Measurements from ENCODE around the gene SELL. TPM values are rescaled to one million over a fixed set of nuclear protein-coding genes. Genes with fewer than 3 reads are reported as not detected.
"Not testable (repeated sequence)": the region's sequence is repeated elsewhere in the genome, so short reads cannot be mapped to it uniquely, and the experiment has no call there.

SELL gene
- total and polyA plus RNA-seq, 11 donors = 0.34 to 10.6 (median 1.7) TPM

DNA sequence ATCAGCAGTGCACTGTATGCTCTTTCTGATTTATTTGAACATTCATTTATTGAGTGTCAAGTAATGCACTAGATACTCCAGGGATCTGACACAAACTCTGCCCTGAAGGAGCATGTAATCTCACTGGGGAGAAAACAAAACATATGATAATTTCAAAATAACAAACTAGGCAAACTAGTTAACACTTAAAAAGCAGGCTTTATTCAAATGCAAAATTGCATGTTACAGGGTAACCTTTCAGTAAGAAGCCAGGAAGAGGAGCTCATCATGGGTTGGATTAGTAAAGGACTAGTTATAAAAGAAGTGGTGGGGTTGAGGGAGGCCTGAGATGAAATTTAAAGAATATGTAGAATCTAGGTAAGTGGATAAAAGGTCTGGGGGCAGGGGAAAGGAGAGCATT lies 20.9 kb downstream of the SELL start:
- intact Hi-C loops (cut with DNase I) = loop anchor here in 1 of 10 donors (10.0 kb wide), 1 partner anchor 66 kb away; no protein-coding TSS in a partner anchor
- TF ChIP-seq, protein P1, sequence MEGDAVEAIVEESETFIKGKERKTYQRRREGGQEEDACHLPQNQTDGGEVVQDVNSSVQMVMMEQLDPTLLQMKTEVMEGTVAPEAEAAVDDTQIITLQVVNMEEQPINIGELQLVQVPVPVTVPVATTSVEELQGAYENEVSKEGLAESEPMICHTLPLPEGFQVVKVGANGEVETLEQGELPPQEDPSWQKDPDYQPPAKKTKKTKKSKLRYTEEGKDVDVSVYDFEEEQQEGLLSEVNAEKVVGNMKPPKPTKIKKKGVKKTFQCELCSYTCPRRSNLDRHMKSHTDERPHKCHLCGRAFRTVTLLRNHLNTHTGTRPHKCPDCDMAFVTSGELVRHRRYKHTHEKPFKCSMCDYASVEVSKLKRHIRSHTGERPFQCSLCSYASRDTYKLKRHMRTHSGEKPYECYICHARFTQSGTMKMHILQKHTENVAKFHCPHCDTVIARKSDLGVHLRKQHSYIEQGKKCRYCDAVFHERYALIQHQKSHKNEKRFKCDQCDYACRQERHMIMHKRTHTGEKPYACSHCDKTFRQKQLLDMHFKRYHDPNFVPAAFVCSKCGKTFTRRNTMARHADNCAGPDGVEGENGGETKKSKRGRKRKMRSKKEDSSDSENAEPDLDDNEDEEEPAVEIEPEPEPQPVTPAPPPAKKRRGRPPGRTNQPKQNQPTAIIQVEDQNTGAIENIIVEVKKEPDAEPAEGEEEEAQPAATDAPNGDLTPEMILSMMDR (IDR thresholded peaks at IDR 0.05) = no peak
- no peak for TF ChIP-seq POLR2A (IDR thresholded peaks at IDR 0.05)
- Histone ChIP-seq H3K36me3 (no peaks in the 10 kb centered on the region), H3K27ac (no peak overlapping the region), H3K27me3 (no peaks in the 10 kb centered on the region), H3K4me3 (no peak overlapping the region), H3K4me1 (peaks cover 0 to 42% (median 0%) of the 10 kb centered on the region in 12 donors), H3K9me3 (no peaks in the 10 kb centered on the region)
- DNase-seq (no peak), ATAC-seq (no peak)

DNA sequence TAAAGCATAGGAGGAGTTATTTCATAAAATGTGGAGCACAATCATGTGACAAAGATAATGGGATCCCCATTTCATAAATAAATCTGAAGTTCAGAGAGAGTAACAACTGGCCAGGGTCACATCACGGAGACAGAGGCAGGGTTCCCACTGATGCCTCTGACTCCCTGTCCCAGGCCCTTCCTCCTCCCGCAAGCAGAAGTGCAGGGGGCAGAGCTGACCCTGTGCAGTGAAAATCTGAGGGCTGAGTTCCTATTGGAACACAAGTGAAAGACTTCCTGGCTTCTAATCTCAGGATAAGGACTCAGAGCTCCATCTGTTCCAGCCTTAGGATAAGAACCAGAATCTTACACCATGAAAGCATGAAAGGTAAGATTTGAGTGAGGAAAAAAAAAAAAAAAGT lies 22.0 kb downstream of the SELL start:
- WGBS, 4 donors = 57 to 60% (median 58%) methylated on average over 2 of the region's 2 CpGs
- Histone ChIP-seq H3K9me3 (no peaks in the 10 kb centered on the region), H3K36me3 (no peaks in the 10 kb centered on the region), H3K27ac (no peak overlapping the region), H3K4me1 (peaks cover 0 to 37% (median 0%) of the 10 kb centered on the region in 12 donors), H3K27me3 (no peaks in the 10 kb centered on the region), H3K4me3 (no peak overlapping the region)
- intact Hi-C loops (cut with DNase I) = no loop called here
- DNase-seq = no peak
- no peak for ATAC-seq
- TF ChIP-seq POLR2A (IDR thresholded peaks at IDR 0.05) = no peak
- TF ChIP-seq, protein P1 (IDR thresholded peaks at IDR 0.05) = no peak

DNA sequence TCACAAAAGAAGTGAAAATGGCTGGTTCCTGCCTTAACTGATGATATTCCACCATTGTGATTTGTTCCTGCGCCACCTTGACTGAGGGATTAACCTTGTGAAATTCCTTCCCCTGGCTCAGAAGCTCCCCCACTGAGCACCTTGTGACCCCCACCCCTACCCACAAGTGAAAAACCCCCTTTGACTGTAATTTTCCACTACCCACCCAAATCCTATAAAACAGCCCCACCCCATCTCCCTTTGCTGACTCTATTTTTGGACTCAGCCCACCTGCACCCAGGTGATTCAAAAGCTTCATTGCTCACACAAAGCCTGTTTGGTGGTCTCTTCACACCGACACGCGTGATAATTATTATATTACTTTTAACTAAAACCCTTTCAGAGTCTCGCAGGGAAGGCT lies 23.0 kb downstream of the SELL start:
- H3K27ac ChIP-seq; DNase-seq; ATAC-seq; intact Hi-C loops (cut with DNase I); H3K9me3 ChIP-seq; H3K36me3 ChIP-seq; H3K27me3 ChIP-seq; H3K4me3 ChIP-seq: not testable (repeated sequence)
- H3K4me1 ChIP-seq = peaks cover 0 to 27% (median 0%) of the 10 kb centered on the region in 12 donors
- WGBS, 4 donors = 97 to 100% (median 98%) methylated on average over 5 of the region's 5 CpGs

DNA sequence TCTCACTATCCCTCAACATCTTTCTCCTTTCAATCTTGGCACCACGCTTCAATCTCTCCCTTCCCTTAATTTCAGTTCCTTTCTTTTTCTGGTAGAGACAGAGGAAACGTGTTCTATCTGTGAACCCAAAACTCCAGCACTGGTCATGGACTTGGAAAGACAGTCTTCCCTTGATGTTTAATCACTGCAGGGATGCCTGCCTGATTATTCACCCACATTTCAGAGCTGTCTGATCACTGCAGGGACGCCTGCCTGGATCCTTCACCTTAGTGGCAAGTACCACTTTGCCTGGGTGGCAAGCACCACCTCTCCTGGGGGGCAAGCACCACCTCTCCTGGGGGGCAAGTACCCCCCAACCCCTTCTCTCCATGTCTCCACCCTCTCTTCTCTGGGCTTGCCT lies 27.8 kb downstream of the SELL start:
- no peak for TF ChIP-seq POLR2A (IDR thresholded peaks at IDR 0.05)
- TF ChIP-seq, protein P1 (IDR thresholded peaks at IDR 0.05) = no peak
- H3K27me3 ChIP-seq = peaks cover 0 to 20% (median 0%) of the 10 kb centered on the region in 9 donors
- intact Hi-C loops (cut with DNase I) = no loop called here

DNA sequence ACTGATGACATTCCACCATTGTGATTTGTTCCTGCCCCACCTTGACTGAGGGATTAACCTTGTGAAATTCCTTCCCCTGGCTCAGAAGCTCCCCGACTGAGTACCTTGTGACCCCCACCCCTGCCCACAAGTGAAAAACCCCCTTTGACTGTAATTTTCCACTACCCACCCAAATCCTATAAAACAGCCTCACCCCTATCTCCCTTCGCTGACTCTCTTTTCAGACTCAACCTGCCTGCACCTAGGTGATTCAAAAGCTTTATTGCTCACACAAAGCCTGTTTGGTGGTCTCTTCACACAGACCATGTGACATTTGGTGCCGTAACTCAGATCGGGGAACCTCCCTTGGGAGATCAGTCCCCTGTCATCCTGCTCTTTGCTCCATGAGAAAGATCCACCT lies 28.3 kb downstream of the SELL start:
- ATAC-seq; H3K4me1 ChIP-seq; H3K27ac ChIP-seq; H3K9me3 ChIP-seq; H3K4me3 ChIP-seq; H3K36me3 ChIP-seq; intact Hi-C loops (cut with DNase I); DNase-seq: not testable (repeated sequence)
- WGBS, 4 donors = 74 to 83% (median 76%) methylated on average over 4 of the region's 4 CpGs
- peaks cover 0 to 20% (median 0%) of the 10 kb centered on the region in 9 donors for H3K27me3 ChIP-seq

More for the DNA sequence above, 27.8 kb downstream of the SELL start:
- DNase-seq (peak in 1 of 5 donors; percentile 44), ATAC-seq (no peak)
- Histone ChIP-seq H3K9me3 (no peaks in the 10 kb centered on the region), H3K4me1 (no peaks in the 10 kb centered on the region), H3K36me3 (no peaks in the 10 kb centered on the region), H3K27ac (no peak overlapping the region), H3K4me3 (no peak overlapping the region)
- WGBS, 4 donors = 71 to 81% (median 81%) methylated on average over 3 of the region's 3 CpGs

All from heart left ventricle (tissue), 16 donors.